Measurements from ENCODE around the gene COL10A1. TPM values are rescaled to one million over a fixed set of nuclear protein-coding genes. Genes with fewer than 3 reads are reported as not detected.

COL10A1 gene
- not detected in 2 replicates for total RNA-seq (2013; cell fraction: nucleolus; rRNA removed)
- total RNA-seq (2014; rRNA removed) (0.06 TPM in 1 of 2 replicates, not detected in the other), total RNA-seq (2014; rRNA removed; fragmentation: Illumina TruSeq; extraction: Trizol) (not detected in 2 replicates), total RNA-seq (2021) (not detected in 2 replicates), polyA plus RNA-seq (2011; rRNA removed) (not detected in 2 replicates), polyA plus RNA-seq (2014; fragmentation: Illumina TruSeq; extraction: Trizol) (not detected in 2 replicates), polyA plus RNA-seq (2014; fragmentation: Nextera tagmentation; extraction: Ambion mirVana) (under 1 TPM; 0.02 to 0.05 TPM), polyA plus RNA-seq (2014; rRNA removed) (not detected in 2 replicates), polyA plus RNA-seq (2016; fragmentation: Nextera tagmentation; extraction: Ambion mirVana) (under 1 TPM; 0.18 to 0.33 TPM), polyA minus RNA-seq (2011; rRNA and poly(A)+ RNA removed) (0.05 TPM in 1 of 2 replicates, not detected in the other), Bru-seq, nascent RNA (not detected), BruChase-seq, experiment 1, labeled RNA remaining after a 6-hour chase (not detected), BruChase-seq, experiment 2, labeled RNA remaining after a 2-hour chase (percentile 10 among the genes with signal in this experiment)
- 0.16 TPM for polyA plus RNA-seq (2011; ENCODE audit: low read depth)
- not detected in 2 replicates for polyA plus RNA-seq (2011; cell fraction: cytosol; rRNA removed)
- polyA plus RNA-seq (2011; cell fraction: nucleus; rRNA removed): not detected in 2 replicates
- 0.08 and 0.24 TPM in 2 replicates for polyA plus RNA-seq (2012)
- not detected in 2 replicates for polyA minus RNA-seq (2011; cell fraction: cytosol; rRNA and poly(A)+ RNA removed)
- not detected in 2 replicates for polyA minus RNA-seq (2011; cell fraction: nucleus; rRNA and poly(A)+ RNA removed)
- long read RNA-seq, experiment 1: 0 reads
- long read RNA-seq, experiment 2, partial matches to known transcripts: 0 of 2 reads
- long read RNA-seq, experiment 2, other reads (novel, unspliced or antisense): 2 of 2 reads

- Histone ChIP-seq H3K4me3 (no peak within 1 kb of the TSS), H3K27ac (ENCODE audit: control insufficient read depth, insufficient read depth) (no peak within 1 kb of the TSS), H3K9me3 (replicated peaks; ENCODE audit: control insufficient read depth, insufficient read depth, low read length) (no peaks in the 10 kb centered on the region), H3K4me2 (ENCODE audit: control insufficient read depth, insufficient read depth) (no peak within 1 kb of the TSS), H3K79me2 (ENCODE audit: control insufficient read depth, insufficient read depth, low read length) (no peaks in the 10 kb centered on the region), H4K20me1 (ENCODE audit: control insufficient read depth, insufficient read depth) (no peaks in the 10 kb centered on the region), H3K9ac (ENCODE audit: control insufficient read depth, insufficient read depth, low read length) (no peak within 1 kb of the TSS), H2AFZ (ENCODE audit: control insufficient read depth, low read depth, low read length) (no peak within 1 kb of the TSS), H3K36me3 (ENCODE audit: control insufficient read depth in 2 of 2, insufficient read depth in 2 of 2, low read length in 1 of 2) (peaks cover 0 to 5% of the 10 kb centered on the region in 2 experiments; a peak in 2 of 4 replicates), H3K4me1 (ENCODE audit: control insufficient read depth, insufficient read depth, low read length) (no peaks in the 10 kb centered on the region), H3K27me3 (replicated peaks in 1 of 2; ENCODE audit: control insufficient read depth in 2 of 2, insufficient read depth in 2 of 2, low read length in 1 of 2) (no peaks in the 10 kb centered on the region)
- ChIA-PET SMC1A (ENCODE audit: uncharacterized antibody, unreplicated experiment) (no interaction called here), POLR2A (no interaction called here), RAD21 (ENCODE audit: unreplicated experiment) (no interaction called here), CTCF (interaction anchor here (0.9 to 1.5 kb wide), 2 partner anchors 8 to 14 kb away, joined by 3 to 4 read pairs; no protein-coding TSS in a partner anchor)
- intact Hi-C loops (cut with micrococcal nuclease; ENCODE audit: unreplicated experiment) (no loop called here), in situ Hi-C loops (cut with MboI) (no loop called here)
- TF ChIP-seq PKNOX1 (IDR thresholded peaks at IDR 0.05) (no peak), ZNF592 (IDR thresholded peaks at IDR 0.05) (no peak), HDAC2 (IDR thresholded peaks at IDR 0.05) (no peak), MEF2B (IDR thresholded peaks at IDR 0.05; ENCODE audit: partially characterized antibody, poor library complexity, severe bottlenecking) (no peak), MAX (IDR thresholded peaks at IDR 0.05; ENCODE audit: low read depth, low read length) (no peak), JUND (IDR thresholded peaks at IDR 0.05; ENCODE audit: low read depth, low read length) (no peak), RAD21 (IDR thresholded peaks at IDR 0.05; ENCODE audit: insufficient read depth, low read depth, low read length) (no peak)
- WGBS (ENCODE audit: insufficient coverage, insufficient replicate concordance, low lambda C conversion rate, missing lambda C conversion rate): 95% methylated on average over 6 of the region's 6 CpGs
- DNase-seq (ENCODE audit: low read depth, low spot score) (no peak), FAIRE-seq (no peak), ATAC-seq (no peak)
- no TSS peak for BruUV-seq (replicated peaks)
Measured at GRCh38 chr6:116126032-116126431, at the start of gene COL10A1. COL10A1 (minus strand) TSS chr6:116126132; CDS start chr6:116125492, 640 bp downstream.
